Amniotic stem cell (primary cell): Measurements from ENCODE around the gene ACAP1.

Experiments used
- DNase-seq: peaks from one replicate; lab custom pipeline; 2025; lab: John Stamatoyannopoulos, UW

The ACAP1 gene

GRCh38 chr17:7391307-7391706 is 55.0 kb downstream of the ACAP1 start:
- no peak for DNase-seq

GRCh38 chr17:7392696-7393612 is 56.6 kb downstream of the ACAP1 start:
- DNase-seq = no peak

DNA sequence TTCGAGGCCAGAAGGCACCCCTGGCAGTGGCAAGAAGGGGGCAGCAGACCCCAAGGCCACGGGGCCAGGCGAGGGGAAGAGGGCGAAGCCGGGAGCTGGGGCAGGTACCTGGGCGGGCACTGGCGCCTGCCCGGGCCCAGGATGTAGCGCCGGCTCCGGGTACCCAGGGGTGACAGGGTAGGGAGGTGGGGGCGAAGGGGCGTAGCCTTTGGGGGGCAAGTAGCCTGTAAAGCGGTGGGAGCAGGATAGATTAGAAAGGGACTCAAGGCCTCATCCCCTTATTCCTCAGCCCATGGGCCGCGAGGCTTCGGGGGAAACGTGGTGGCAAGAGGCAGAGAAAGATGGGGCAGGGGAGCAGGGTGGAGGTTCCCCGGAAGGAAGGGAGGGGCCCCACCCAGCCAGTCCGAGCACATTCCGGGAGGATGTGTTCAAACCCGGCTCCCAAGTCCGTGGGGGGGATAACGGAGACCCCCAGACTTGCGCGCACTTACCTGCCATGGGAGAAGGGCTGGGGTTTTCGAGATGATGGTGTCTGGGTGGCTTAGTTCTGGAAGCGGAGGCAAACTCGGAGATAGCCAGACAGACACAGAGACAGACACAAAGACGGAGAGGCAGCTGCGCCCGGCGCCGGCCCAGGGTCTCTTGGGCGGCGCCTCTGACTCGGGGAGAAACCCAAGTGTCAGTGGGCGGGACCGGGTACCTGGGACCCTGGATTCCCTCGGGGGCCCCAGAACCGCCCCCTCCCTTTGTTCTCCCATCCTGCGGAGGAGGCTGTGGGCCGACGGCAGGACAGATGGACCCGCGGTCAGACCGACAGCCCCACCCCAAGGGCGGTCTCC is 57.5 kb downstream of the ACAP1 start:
- no peak for DNase-seq

- DNase-seq = peak; percentile 78
Observed at GRCh38 chr17:7394452-7395191, 58.3 kb downstream of the ACAP1 start, which contains the start of gene PLSCR3. Gene PLSCR3 (minus strand): TSS chr17:7394525. CDS start chr17:7394110, 415 bp downstream.

GRCh38 chr17:7396147-7396546 is 59.8 kb downstream of the ACAP1 start:
- no peak for DNase-seq

DNA sequence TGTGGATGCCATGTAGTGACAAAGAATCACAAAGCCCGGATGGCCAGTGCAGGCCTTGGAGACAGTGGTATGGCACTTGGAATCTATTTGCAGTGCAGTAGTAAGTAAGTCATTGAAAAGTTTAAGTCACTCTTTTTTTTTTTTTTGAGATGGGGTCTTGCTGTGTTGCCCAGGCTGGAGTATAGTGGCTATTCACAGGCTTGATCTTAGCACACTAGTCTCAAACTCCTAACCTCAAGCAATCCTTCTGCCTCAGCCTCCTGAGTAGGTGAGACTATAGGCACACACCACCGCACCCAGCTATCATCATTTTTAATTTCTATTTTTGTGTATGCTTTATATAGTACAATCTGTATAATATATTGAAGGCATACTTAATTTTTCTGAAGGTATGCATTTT is 62.3 kb downstream of the ACAP1 start:
- no peak for DNase-seq
